Mucosa of descending colon (tissue), 3 donors: Measurements from ENCODE around the gene POLR3B. TPM values are rescaled to one million over a fixed set of nuclear protein-coding genes. Genes with fewer than 3 reads are reported as not detected.

Experiments
- ATAC-seq: fragments of 200-7000 bp; cut with Tn5 transposase; one replicate; pipeline ENCODE4 v1.9.1; 2020; ENCODE audit warnings: mild to moderate bottlenecking, moderate library complexity
- DNase-seq, 3 donors: peaks; one replicate each; pipeline ENCODE4 v3.0.0-alpha.2; 2020
- H3K36me3 ChIP-seq: fragments of 200-600 bp; one replicate; pipeline ENCODE4 v1.8.0; 2021; ENCODE audit warnings: low read depth, mild to moderate bottlenecking
- H3K4me1 ChIP-seq: fragments of 200-600 bp; one replicate; pipeline ENCODE4 v1.8.0; 2021; ENCODE audit warnings: low read depth, mild to moderate bottlenecking
- H3K4me3 ChIP-seq: fragments of 200-600 bp; one replicate; pipeline ENCODE4 v1.8.0; 2021; ENCODE audit warnings: mild to moderate bottlenecking
- H3K9me3 ChIP-seq: fragments of 200-600 bp; one replicate; pipeline ENCODE4 v1.8.0; 2021; ENCODE audit warnings: mild to moderate bottlenecking
- intact Hi-C, 2 donors: fragments of 100-400 bp; cut with DNase I in 1 of 2; cut with micrococcal nuclease in 1 of 2; formaldehyde crosslinking; loops; one replicate each; pipeline versions ENCODE4 v1.11.0 to v1.11.1; 2022; cut with DNase I, micrococcal nuclease
- total RNA-seq, 3 donors: library from RNA; stranded (reverse); fragmentation: NEBNext Ultra II Directional in 2 of 3; extraction: Animal tissue kit (Norgen Biotek cat#: 25700) in 2 of 3; gene quantifications; one replicate each; pipeline versions ENCODE4 v1.2.1 to v1.2.4, GENCODE V29; 2021 to 2023
- TF ChIP-seq, protein P1 (sequence below): fragments of 200-600 bp; IDR thresholded peaks from one replicate; pipeline ENCODE4 v1.8.0; 2022; ENCODE audit warnings: antibody characterized with exemption, mild to moderate bottlenecking
- donor health status: DM: no; HTN: no; CAD: no; lungs with moderate emphysema.
- donor health status: DM: no; HTN: no; CAD: no.
- donor health status: DM: no; HTN: yes; CAD: no.

POLR3B gene
- total RNA-seq, 3 donors from 2014 or later, result 6.6 to 8.7 (median 8.5) TPM

DNA sequence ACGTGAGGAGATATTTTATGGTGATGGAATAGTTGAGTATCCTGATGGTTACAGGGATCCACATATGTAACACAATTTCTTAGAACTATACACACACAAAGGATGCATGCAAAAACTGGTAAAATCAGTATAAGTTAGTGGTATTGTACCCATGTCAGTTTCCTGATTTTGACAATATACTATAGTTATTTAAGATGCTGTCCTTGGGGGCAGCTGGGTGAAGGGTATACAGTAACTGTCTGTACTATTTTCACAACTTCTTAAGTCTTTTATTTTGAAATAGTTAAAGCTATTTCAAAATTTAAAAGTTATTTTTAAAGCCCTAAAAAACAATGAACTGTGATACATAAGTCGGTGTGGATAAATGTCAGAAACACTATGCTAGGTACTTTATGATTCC, 24.5 kb upstream of the POLR3B start:
- no peak for ATAC-seq

DNA sequence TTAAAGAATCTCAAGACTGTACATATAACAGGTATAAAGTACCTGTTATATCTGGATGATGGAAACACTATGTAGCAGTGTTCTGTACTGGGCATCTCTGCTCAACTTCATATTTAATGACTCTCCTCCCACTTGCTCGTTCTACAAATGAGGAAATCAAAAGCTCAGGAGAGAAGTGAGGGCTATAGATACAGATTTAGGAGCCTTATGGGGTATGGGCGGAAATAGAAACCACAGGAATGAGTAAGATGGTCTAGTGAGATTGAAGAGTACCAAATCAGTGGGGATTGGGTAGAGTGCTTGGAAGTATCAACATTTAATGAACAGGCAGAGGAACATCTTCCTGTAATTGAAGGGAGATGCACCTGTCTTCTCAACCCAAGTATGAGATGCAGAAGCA, 23.8 kb upstream of the POLR3B start:
- TF ChIP-seq, protein P1, sequence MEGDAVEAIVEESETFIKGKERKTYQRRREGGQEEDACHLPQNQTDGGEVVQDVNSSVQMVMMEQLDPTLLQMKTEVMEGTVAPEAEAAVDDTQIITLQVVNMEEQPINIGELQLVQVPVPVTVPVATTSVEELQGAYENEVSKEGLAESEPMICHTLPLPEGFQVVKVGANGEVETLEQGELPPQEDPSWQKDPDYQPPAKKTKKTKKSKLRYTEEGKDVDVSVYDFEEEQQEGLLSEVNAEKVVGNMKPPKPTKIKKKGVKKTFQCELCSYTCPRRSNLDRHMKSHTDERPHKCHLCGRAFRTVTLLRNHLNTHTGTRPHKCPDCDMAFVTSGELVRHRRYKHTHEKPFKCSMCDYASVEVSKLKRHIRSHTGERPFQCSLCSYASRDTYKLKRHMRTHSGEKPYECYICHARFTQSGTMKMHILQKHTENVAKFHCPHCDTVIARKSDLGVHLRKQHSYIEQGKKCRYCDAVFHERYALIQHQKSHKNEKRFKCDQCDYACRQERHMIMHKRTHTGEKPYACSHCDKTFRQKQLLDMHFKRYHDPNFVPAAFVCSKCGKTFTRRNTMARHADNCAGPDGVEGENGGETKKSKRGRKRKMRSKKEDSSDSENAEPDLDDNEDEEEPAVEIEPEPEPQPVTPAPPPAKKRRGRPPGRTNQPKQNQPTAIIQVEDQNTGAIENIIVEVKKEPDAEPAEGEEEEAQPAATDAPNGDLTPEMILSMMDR, result no peak
- Histone ChIP-seq H3K36me3 (no peaks in the 10 kb centered on the region), H3K4me3 (no peak overlapping the region), H3K9me3 (no peaks in the 10 kb centered on the region), H3K4me1 (no peaks in the 10 kb centered on the region)
- DNase-seq (no peak), ATAC-seq (no peak)
- intact Hi-C loops, result no loop called here

More for the DNA sequence above, 24.5 kb upstream of the POLR3B start:
- Histone ChIP-seq H3K36me3 (no peaks in the 10 kb centered on the region), H3K9me3 (no peaks in the 10 kb centered on the region), H3K4me3 (no peak overlapping the region), H3K4me1 (no peaks in the 10 kb centered on the region)
- TF ChIP-seq, protein P1, result no peak
- intact Hi-C loops, result no loop called here
- DNase-seq, result no peak

DNA sequence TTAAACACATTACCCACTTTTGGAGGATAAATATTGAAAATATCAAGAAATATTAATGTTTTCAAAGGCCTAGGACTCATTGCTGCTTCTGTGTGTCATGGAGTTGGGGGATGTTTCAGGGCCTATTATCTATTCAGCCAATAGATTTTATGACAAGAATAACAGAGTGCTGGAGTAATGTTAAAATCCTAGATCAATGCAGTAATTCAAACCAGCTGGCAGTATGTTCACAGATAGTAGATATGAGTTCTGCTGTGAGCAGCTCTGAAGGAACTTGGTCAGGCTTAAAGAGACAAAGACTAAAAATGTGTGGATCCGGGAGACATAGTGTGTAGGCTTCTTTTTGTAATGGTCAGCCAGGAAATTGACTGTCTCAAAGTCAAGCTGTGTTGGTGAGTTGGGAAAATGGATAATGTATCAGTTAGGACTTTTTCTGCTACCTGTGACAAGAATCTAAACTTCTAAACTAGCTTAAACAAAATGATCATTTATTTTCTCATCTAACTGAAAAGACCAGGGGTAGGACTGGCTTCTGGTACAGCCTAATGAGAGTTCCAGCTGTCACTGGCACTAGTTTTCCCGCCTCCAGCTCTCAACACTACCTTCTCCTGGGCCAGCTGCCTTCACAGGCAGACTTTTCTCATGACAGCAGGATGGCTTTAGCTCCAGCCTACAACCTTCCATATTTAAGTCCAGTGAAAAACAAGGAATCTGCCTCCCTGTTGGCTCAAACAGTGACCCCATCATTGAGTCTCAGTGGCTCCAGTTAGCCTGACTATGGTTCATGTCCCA, 16.3 kb upstream of the POLR3B start:
- Histone ChIP-seq H3K36me3 (no peaks in the 10 kb centered on the region), H3K9me3 (no peaks in the 10 kb centered on the region), H3K4me3 (no peak overlapping the region), H3K4me1 (peaks cover 15% of the 10 kb centered on the region)
- DNase-seq (no peak), ATAC-seq (no peak)
- intact Hi-C loops, result no loop called here
- TF ChIP-seq, protein P1, result no peak

DNA sequence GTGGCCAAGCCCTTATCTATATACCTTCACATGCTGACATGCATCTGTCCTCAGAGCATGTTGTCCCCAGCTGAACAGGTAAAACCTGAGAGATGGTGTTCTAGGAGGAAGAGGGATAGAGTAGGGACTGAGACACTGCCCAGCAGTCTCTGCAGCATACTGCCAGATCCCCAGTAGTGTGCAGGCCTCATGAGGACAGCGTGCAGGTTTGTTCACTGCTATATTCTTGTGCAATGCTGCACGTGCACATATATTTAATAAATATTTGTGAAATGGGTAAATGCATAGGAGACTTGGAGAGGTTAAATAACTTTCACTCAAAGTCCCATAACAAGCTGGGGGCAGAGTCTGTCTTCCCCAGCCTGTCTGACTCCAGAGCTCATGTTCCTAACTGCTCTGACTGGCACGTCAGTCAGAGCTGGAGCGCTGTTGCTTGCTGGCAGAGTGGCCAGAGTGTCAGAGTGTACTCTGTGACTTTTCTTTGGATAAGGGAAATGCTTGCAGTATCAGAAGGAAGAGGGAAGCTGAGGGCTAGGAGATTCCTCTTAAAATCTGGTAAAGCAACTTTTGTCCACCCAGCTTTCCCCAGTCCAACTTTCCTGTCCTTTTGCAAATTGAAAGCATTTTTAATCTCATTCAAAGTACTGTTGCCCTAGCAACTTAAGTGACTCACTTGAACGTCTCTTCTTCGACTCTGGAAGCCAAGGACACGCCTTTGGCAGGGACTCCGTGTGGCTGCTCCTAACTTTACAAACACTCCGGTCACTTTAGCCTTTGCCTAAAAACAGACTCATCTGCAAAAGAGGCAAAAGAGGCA, 14.9 kb upstream of the POLR3B start:
- DNase-seq (peak; percentile 53 to 70 (median 66)), ATAC-seq (peak; percentile 86)
- TF ChIP-seq, protein P1, result no peak
- H3K4me3 ChIP-seq, result no peak overlapping the region
- peaks cover 15% of the 10 kb centered on the region for H3K4me1 ChIP-seq
- no peaks in the 10 kb centered on the region for H3K9me3 ChIP-seq
- intact Hi-C loops, result no loop called here
- H3K36me3 ChIP-seq, result no peaks in the 10 kb centered on the region

DNA sequence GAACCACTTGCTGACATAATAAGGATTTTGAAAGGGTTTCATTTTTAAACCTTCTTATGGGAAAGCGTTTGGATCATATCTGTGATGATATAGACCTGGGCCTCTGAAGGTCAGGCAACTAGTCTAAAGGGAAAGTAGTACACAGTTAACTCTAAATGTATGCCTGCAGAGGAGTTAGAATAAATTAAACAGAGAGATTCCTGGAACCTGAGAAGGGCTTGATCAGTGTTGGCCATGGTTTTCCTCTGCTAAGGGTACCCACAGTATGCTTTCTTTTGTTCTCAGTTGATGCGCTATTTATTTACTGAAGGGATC, 14.4 kb upstream of the POLR3B start:
- intact Hi-C loops, result no loop called here
- no peak for DNase-seq
- TF ChIP-seq, protein P1, result no peak
- H3K4me3 ChIP-seq, result no peak overlapping the region
- peak; percentile 41 for ATAC-seq
- no peaks in the 10 kb centered on the region for H3K36me3 ChIP-seq
- no peaks in the 10 kb centered on the region for H3K9me3 ChIP-seq
- H3K4me1 ChIP-seq, result peaks cover 15% of the 10 kb centered on the region
